GM10266 (cell line): ENCODE results near the gene ABCC10.

ENCODE experiments used
- DNase-seq: peaks from one replicate; pipeline ENCODE4 v3.0.0; 2012; ENCODE audit errors: extremely low spot score
- CTCF ChIP-seq: IDR thresholded peaks from 2 replicates; pipeline ENCODE4 v1.5.1; 2012; ENCODE audit warnings: mild to moderate bottlenecking, low read depth; ENCODE audit not compliant: control insufficient read depth, insufficient read depth; ENCODE audit errors: missing control alignments

The ABCC10 gene

GRCh38 chr6:43450699-43451131 is 23.4 kb downstream of the ABCC10 start:
- TF ChIP-seq CTCF: no peak
- no peak for DNase-seq

GRCh38 chr6:43451348-43451747 is 24.0 kb downstream of the ABCC10 start:
- TF ChIP-seq CTCF: no peak
- DNase-seq: no peak

GRCh38 chr6:43451939-43452338 is 24.6 kb downstream of the ABCC10 start:
- TF ChIP-seq CTCF: no peak
- no peak for DNase-seq

- no peak for DNase-seq
- TF ChIP-seq CTCF: no peak
Observed at GRCh38 chr6:43452896-43453295, 25.6 kb downstream of the ABCC10 start.

GRCh38 chr6:43453831-43454230 is 26.5 kb downstream of the ABCC10 start:
- no peak for DNase-seq
- no peak for TF ChIP-seq CTCF

GRCh38 chr6:43454290-43454695 is 27.0 kb downstream of the ABCC10 start:
- peak; percentile 98 for TF ChIP-seq CTCF
- no peak for DNase-seq

- TF ChIP-seq CTCF: no peak
- DNase-seq: peak; percentile 89
Observed at GRCh38 chr6:43454696-43455530, 27.6 kb downstream of the ABCC10 start.
